ENCODE measurements around the gene TIE1.

TIE1 gene

GRCh38 chr1:43338001-43338400 is 37.2 kb downstream of the TIE1 start:
- DNase-seq (ENCODE audit: low read depth in 2 of 2), result no peak

- DNase-seq (ENCODE audit: low read depth in 2 of 2), result no peak
Observed at GRCh38 chr1:43339584-43340232, 38.9 kb downstream of the TIE1 start.

GRCh38 chr1:43340559-43340958 is 39.8 kb downstream of the TIE1 start:
- DNase-seq (ENCODE audit: low read depth in 2 of 2), result no peak

GRCh38 chr1:43344267-43344850 is 43.6 kb downstream of the TIE1 start:
- DNase-seq (ENCODE audit: low read depth in 2 of 2), result no peak

GRCh38 chr1:43345120-43345519 is 44.3 kb downstream of the TIE1 start:
- no peak for DNase-seq (ENCODE audit: low read depth in 2 of 2)

- DNase-seq (ENCODE audit: low read depth in 2 of 2), result no peak
Observed at GRCh38 chr1:43346636-43347035, 45.9 kb downstream of the TIE1 start.

- no peak for DNase-seq (ENCODE audit: low read depth in 2 of 2)
Observed at GRCh38 chr1:43348343-43348808, 47.6 kb downstream of the TIE1 start.

- DNase-seq (ENCODE audit: low read depth in 2 of 2), result peak in 1 of 2 donors; percentile 30
Observed at GRCh38 chr1:43348809-43349593, 48.2 kb downstream of the TIE1 start.

GRCh38 chr1:43349594-43350306 is 49.0 kb downstream of the TIE1 start:
- DNase-seq (ENCODE audit: low read depth in 2 of 2), result no peak

- no peak for DNase-seq (ENCODE audit: low read depth in 2 of 2)
Observed at GRCh38 chr1:43350976-43351375, 50.2 kb downstream of the TIE1 start.

GRCh38 chr1:43351421-43352350 is 50.9 kb downstream of the TIE1 start:
- no peak for DNase-seq (ENCODE audit: low read depth in 2 of 2)

GRCh38 chr1:43352351-43352705 is 51.5 kb downstream of the TIE1 start:
- no peak for DNase-seq (ENCODE audit: low read depth in 2 of 2)

GRCh38 chr1:43352881-43353280 is 52.1 kb downstream of the TIE1 start:
- DNase-seq (ENCODE audit: low read depth in 2 of 2), result no peak

- no peak for DNase-seq (ENCODE audit: low read depth in 2 of 2)
Observed at GRCh38 chr1:43354471-43354870, 53.7 kb downstream of the TIE1 start.

GRCh38 chr1:43354936-43355335 is 54.2 kb downstream of the TIE1 start:
- DNase-seq (ENCODE audit: low read depth in 2 of 2), result no peak

- DNase-seq (ENCODE audit: low read depth in 2 of 2), result no peak
Observed at GRCh38 chr1:43357251-43357650, 56.5 kb downstream of the TIE1 start.

- no peak for DNase-seq (ENCODE audit: low read depth in 2 of 2)
Observed at GRCh38 chr1:43358121-43358745, 57.5 kb downstream of the TIE1 start.

GRCh38 chr1:43358746-43359693 is 58.2 kb downstream of the TIE1 start, which contains the start of gene CDC20:
Gene CDC20, plus strand, starts transcription at chr1:43358981. Its CDS starts 235 bp downstream, at chr1:43359216.
- DNase-seq (ENCODE audit: low read depth in 2 of 2), result peak; percentile 98 to 99

GRCh38 chr1:43359696-43360095 is 58.9 kb downstream of the TIE1 start:
- DNase-seq (ENCODE audit: low read depth in 2 of 2), result no peak

Measured in stimulated activated CD4-positive, alpha-beta T cell treated with anti-CD3 and anti-CD28 coated beads, Interleukin-4, amount 100 ng/mL, for 48 hours (primary cell).